GM18909 (cell line): ENCODE results near the gene LIN28A.
"Not testable (repeated sequence)": the region's sequence is repeated elsewhere in the genome, so short reads cannot be mapped to it uniquely, and the experiment has no call there.

Experiments used
- ATAC-seq: cut with Tn5 transposase; IDR thresholded peaks from one replicate; pipeline ENCODE4 v1.9.1; 2021; ENCODE audit warnings: mild to moderate bottlenecking; ENCODE audit not compliant: unreplicated experiment, poor library complexity

The LIN28A gene

GRCh38 chr1:26385063-26385462, 25.6 kb upstream of the LIN28A start:
- not testable (repeated sequence) for ATAC-seq

DNA sequence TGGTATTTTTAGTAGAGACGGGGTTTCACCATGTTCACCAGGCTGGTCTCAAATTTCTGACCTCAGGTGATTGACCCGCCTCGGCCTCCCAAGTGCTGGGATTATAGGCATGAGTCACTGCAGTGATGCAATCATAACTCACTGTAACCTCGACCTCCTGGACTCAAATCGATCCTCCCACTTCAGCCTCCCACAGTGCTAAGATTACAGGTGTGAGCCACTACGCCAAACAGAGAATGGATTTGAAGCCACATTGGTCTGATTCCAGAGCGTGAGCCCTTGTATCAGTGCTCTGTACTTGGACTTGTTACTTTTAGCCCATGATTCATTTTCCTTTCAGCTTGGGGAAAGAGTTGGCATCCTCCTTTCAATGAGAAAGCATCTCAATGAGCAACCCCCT, 23.2 kb upstream of the LIN28A start:
- ATAC-seq = no peak

GRCh38 chr1:26388791-26389445, 21.7 kb upstream of the LIN28A start:
- no peak for ATAC-seq

DNA sequence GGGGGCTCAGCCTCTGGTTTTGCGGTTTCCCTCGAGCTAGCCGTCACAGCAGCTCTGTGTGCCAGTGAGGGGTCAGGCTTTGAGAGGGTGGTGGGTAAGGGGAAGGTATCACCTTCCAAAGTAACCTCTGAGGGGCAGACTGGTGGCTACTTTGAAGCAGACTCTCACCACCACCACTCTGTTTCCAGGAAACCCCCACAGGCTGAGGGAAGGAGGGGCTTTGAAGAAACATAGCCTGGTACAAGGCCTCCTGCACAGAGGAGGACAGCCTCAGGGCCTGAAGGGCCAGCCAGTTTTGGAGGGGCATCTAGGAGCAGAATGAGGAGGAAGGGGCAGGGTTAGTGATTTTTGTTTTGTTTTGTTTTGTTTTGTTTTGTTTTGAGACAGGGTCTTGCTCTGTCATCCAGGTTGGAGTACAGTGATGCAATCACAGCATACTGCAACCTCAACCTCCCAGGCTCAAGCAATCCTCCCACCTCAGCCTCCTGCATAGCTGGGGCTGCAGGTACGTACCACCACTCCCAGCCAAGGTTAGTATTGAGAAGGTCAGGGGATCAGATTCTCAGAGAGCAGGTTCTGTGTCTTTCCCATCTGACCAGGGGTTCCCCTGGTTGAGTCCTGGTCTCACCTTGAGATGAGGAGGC, 20.9 kb upstream of the LIN28A start:
- no peak for ATAC-seq

DNA sequence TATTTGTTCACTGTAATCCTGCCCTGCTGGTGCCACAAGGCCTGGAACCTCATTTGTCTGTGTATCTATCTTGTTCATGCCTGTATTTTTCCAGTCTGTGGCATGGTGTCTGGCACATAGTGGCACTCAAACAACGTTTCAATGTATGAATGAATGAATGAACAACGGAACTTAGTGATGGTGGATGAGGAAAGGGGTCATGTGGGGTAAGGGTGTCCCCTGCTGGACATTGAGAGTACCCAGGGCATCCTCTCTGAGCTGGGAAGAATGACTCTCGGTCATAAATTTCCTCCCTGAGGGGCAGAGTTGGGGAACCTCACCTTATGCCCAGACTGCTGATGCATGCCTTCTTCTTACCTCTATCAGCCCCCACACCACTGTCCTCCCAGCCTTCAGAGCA, 19.2 kb upstream of the LIN28A start:
- ATAC-seq = no peak

DNA sequence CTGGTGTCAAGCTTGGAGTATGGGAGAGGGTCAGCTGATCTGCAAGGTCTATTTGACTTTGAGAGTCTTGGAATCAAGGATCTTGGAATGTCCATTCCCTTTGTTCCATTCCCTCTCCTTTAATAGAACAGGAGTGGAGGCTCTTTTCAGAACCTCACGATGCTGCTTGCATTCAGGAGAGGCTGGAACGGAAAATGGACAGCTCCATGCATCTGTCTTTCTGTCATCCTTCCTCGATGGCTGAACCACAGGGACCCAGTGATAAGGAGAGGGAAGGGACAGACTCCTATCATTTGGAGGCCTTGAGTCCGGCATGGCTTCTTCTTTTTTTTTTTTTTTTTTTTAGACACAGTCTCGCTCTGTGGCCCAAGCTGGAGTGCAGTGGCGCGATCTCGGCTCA, 14.9 kb upstream of the LIN28A start:
- no peak for ATAC-seq

GRCh38 chr1:26399034-26399433, 11.6 kb upstream of the LIN28A start:
- no peak for ATAC-seq

- no peak for ATAC-seq
These were observed 8.7 kb upstream of the LIN28A start for GRCh38 chr1:26401891-26402290.

DNA sequence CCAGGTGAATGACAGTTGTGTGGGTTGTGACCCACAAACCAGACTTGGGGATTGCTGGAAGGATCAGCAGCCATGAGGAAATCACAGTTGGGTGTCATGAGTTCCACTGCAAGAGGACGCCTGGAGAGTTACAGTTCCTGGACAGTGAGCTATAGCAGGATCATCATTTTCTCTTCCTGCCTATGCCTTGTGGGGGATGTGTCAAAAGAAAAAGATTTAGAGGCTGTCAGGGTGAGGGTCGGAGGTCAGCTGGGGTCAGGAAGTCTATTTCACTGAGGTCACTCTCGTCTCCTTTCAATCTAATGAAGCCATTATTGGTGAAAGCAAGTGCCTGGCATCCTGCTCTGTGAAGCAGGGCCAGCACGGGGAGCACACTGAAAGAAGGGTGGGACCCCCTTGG, 7.0 kb upstream of the LIN28A start:
- ATAC-seq = no peak

DNA sequence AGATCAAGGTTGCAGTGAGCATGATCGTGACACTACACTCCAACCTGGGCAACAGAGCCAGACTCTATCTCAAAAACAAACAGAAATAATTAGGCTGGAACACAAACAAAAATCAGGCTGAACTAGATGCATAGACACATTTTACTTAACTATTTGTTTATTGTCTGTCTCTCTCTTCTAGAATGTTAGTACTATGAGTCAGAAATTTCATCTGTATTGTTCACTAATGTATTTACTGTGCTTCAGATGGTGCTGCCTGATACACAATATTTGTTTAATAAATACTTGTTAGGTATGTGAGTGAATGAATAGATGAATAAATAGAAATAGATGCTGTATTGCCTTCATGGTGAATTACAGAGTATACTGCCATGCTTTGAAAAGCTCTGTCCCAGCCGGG, 6.0 kb upstream of the LIN28A start:
- ATAC-seq = no peak

DNA sequence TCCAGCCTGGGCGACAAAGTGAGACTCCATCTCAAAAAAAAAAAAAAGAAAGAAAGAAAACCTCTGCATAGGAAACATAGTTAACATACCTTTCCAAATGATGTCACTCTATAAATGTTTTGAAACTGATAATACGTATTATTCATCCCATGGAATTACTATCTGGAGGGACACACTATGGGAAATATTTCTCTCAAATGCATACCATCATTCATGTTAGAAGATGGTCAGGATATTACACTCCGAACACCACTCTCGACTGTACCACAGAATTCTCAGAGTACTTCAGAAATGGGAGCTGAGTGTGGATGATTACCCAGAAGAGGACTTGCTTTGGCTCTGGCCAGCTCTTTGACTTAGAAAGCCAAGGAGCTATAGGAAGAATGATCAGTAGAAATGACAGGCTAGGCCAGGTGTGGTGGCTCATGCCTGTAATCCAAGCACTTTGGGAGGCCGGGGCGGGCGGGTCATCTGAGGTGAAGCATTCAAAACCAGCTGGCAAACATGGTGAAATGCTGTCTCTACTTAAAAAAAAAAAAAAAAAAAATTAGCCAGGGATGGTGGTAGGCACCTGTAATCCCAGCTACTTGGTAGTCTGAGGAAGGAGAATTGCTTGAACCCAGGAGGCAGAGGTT, 5.2 kb upstream of the LIN28A start:
- ATAC-seq = no peak

DNA sequence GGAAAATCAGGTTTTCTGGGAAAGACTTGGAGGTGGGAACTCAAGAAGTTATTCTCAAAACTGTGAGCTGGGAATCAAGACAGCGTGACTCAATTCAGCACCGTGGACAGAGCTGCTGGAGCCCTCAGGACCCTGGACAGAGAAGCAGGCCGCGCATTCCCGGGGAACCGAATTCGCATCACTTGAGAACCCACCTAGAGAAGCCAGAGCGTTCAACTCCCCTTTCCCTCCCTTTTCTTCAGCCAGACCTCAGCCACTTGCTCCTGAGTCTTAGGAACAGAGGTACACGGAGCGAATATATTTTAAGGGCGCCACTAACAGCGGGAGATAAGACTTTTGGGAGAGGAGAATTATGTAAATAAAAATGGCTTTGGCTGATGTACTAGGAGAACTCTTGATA, 2.0 kb upstream of the LIN28A start:
- no peak for ATAC-seq

- ATAC-seq = no peak
These were observed 1.3 kb upstream of the LIN28A start for GRCh38 chr1:26409191-26409807.

GRCh38 chr1:26411624-26412074, 1.0 kb downstream of the LIN28A start:
- no peak for ATAC-seq

- no peak for ATAC-seq
These were observed 1.7 kb downstream of the LIN28A start for GRCh38 chr1:26412180-26412840.

DNA sequence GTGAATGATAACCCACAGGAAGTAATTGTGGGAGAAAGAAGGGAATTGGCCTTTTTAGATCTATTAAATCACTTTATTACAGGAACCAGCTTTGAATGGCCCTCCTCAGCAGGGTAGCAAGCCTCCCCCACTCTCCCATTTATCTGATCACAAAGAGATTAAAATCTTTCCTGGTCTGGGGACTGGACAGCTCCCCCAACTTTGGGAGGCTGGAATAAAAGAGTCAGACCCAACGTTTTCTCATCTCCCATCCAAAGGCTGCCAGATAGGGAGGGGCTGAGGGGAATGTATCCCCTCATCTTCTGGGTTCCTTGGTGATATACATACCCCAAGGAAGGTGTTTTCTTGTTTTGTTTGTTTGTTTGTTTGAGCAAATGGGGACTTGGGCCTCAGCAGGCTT, 2.4 kb downstream of the LIN28A start:
- ATAC-seq = no peak

DNA sequence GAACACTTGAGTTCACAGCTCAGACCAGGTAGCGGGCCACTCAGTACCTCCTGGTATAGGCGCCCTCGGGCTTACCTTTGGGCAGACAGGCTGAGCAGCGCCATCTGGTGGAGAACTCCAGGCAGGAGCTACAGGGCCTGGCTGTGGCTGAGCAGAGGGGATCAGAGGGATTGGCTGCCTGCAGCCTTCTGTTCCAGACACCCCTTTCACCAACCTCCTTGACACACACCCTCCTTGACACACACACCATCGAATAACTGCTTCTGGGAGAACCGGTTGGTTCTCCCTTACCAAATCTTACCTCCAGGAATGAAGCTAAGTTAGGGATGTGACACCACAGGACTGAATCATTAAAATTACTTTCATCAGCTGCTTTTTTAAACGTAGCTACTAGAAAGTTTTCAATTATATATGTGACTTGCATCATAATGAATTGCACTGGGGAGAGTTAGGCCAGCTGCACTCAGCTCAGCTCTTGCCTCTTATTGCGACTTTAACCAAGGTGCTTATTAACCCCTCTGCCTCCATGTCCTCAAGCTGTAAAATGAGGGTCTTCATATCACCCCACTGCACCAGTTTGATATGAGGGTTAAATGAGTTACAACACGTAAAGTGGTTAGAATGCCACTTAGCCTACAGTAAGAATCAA, 6.6 kb downstream of the LIN28A start:
- ATAC-seq = no peak

DNA sequence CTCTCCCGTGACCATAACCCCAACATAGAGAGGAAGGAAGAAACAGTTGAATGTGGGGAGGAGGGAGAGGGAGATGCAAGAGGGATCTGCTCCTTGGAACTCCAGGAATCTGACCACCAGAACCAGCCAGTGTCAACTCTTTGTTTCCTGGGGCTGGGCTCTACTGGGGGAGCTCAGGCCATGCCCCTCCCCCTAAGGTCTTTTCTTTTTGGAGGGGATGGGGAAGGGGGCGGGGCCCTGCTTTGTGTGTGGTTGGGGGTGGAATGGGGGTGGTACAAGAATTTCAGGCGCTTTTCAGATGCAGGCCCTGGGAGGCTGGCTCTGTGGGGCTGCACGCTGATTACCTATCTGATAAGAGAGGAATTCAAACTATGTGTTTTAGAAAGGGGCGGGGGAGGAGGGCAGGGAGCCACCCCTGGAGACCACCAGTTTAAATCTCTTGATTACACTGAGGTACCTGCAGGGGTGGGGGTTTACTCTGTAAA, 8.3 kb downstream of the LIN28A start:
- ATAC-seq = no peak

DNA sequence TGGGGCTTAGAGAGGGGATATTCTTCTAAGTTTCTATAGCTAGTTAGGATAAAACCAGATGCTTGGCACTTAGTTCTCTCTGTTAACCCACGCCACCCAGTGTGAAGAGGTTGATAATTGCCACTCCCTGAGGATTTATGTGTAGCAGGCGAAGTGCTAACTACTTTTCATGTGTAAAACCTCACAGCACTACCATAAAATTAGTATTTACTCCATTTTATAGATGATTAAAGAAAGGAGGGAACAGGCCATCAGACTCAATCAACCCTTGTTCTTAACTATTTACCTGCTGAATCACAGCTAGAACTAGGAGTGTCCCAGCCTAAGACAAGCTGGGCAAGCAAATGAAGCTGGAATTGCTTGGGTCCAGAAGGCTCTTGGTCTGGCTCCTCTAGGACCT, 8.9 kb downstream of the LIN28A start:
- no peak for ATAC-seq

- no peak for ATAC-seq
These were observed 19.1 kb downstream of the LIN28A start for GRCh38 chr1:26429721-26430120.
